GM19455 (cell line): Measurements from ENCODE around the gene VASN.
A peak's percentile ranks its signal among the peaks of the same experiment; 100 is the strongest.

ENCODE experiments used
- ATAC-seq: cut with Tn5 transposase; IDR thresholded peaks from one replicate; pipeline ENCODE4 v1.9.1; 2021; ENCODE audit not compliant: unreplicated experiment

VASN gene

DNA sequence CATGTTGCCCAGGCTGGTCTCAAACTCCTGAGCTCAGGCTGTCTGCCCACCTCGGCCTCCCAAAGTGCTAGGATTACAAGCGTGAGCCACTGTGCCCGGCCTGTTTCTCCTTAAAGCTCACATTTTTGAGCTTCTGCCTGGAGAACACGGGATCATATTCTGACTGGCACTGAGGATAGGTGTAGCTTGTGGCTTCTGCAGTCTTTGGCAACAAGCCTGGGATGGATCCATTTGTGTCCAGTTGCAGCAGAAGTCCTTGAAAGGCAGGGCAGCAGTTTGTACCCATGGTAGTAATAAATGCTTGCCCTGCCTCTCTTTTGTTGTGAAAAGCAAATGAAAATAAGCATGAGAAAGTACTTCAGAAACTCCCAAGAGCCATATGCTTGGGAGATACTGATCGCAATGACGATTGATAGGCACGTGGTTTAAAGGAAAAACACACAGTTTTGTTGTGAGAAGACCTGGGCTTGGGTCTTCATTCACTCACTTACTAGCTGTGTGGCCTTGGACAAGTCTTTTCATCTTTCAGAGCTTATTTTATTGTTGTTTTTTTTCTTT lies 47.8 kb downstream of the VASN start:
- ATAC-seq, result no peak

DNA sequence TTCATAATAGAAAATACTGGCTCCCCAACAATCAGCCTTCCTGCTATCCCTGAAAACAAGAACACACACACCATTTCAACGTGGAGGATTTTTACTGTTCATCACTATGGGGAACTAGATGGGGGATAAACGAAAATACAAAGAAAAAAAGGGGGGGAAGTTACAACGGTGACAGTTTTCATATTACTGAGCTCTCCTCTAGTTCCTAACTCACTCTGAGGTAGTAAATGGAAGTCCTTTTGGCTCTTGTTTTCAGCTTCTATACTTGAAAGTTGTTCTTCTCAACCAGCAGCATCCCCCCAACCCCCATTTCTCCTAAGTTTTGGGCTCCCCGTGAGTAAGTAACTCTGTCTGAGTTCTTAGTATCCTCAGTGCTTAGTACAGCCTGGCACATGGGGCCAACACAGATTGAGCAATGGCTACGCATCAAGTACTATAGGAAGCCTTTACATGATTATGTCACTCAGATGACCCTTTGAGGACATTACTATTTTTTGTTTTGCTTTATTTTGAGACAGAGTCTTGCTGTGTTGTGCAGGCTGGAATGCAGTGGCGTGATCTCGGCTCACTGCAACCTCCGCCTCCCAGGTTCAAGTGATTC lies 49.0 kb downstream of the VASN start:
- ATAC-seq, result no peak

DNA sequence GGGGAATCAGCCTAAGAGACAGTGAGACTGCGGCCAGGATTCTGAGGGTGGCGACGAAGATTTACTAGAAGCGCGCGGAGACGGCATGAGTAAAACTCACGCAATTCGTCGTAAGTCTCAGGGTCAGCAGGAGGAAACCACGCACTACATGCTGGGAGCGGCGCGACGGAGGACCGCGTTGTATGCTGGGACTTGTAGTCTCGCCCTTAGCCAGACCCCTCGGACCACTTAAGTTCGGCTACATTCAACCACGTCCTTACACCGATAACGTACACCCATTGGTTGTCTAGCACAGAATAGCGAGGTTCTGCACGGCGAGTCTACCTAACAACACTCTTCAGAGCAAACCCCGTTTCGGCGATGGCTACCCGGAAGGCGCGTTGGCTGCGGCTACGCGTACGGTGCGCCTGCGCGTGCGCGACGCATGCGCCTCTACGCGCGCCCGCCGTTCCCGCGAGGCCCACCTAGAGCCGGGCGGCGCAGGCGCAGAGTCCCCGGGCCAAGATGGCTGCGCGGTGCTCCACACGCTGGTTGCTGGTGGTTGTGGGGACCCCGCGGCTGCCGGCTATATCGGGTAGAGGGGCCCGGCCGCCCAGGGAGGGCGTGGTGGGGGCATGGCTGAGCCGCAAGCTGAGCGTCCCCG lies 53.9 kb downstream of the VASN start, which contains the start of gene DNAJA3:
DNAJA3 (plus strand) TSS at position 491 of the 643 bp plus-strand sequence; CDS start at position 505, 14 bp downstream.
- ATAC-seq, result peak; percentile 82

DNA sequence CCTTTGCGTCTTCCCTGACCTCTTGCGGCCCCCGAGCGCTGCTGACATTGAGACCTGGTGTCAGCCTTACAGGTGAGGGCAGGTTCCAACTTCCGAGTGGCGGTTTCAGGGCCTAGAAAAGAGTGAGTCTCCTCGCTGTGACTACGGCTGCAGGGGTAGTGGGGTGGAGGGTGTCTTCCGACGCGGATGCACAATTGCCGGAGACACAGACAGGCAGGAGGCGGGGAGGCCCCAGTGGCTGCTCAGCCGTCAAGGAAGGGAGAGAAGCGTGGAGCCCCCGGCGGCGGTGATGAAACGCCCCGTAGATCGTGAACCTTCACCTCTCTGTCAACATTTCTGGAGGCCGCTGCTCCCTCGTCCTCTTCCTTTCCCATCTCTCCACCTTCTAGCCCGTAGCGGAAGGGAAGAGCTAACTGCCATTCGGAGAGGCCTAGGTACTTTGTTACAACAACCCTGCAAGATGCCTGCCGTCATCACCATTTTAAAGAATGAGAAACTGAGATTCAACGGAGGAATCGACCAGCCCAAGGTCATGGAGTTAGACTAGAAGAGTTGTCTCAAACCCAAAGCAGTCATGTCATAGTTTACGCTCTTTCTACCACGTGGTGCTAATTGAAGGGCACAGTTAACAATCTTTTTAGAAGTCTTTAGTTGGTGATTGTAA lies 54.5 kb downstream of the VASN start:
- ATAC-seq, result peak; percentile 40

DNA sequence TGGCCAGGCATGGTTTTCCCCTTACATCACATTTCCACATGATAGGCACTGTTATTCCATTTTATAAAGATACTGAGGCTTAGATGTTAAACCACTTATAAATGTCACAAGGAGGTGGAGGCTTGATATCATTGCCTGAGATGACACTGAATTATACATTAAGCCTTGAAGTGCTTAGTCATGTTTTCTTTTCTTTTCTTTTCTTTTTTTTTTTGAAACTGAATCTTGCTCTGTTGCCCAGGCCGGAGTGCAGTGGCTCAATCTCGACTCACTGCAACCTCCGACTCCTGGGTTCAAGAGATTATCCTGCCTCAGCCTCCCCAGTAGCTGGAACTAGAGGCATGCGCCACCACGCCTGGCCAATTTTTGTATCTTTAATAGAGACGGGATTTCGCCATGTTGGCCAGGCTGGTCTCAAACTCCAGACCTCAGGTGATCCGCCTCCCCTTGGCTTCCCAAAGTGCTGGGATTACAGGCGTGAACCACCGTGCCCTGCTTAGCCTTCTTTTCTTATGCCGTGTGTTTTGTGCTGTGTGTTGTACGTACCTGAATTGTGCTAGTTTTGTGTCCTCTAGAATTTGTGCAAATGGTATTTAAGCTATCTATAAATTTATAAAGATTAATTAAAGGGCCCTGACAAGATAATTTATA lies 55.2 kb downstream of the VASN start:
- no peak for ATAC-seq

DNA sequence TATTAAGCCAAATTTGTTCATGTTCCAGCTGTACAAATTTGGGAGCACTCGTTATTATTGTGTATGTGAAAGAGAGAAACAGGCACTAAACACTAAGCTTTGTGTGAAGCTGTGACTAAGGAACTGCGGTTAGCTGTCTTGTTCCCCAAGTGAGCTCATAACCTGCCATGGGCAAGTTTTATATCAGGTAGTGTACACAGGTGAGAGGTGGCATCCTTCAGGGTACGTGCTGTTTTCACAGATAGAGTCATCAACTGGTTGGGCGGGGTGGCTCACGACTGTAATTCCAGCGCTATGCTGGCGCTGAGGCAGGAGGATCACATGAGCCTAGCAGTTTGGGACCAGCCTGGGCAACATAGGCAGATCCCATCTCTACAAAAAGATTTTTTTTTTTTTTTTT lies 56.9 kb downstream of the VASN start:
- no peak for ATAC-seq

DNA sequence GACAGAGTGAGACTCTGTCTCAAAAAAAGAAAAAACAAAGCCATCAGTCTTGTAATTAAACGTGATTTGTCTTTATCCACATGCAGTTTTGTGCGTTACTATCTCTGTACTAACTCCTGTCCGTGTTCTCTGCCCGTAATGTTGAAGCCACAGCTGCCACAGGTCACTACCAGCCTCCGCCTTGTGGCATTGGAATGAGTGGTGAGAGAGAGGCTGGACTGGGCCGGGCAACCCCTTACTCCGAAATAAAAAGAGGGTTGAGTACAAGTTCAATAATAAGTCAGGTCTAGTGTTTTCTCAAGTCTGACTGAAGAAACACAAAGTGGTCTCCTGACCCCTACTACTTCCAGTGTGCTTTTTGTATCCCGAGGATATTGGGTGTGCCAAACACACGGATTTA lies 59.4 kb downstream of the VASN start:
- ATAC-seq, result no peak
